CD4-positive, alpha-beta T cell (primary cell): ENCODE data around the gene LBX2. TPM values are rescaled to one million over a fixed set of nuclear protein-coding genes. Genes with fewer than 3 reads are reported as not detected.
A peak's percentile ranks its signal among the peaks of the same experiment; 100 is the strongest.

Experiments used
- ATAC-seq: fragments of 200-7000 bp; cut with Tn5 transposase; one replicate; pipeline ENCODE4 v1.10.0; 2022; ENCODE audit warnings: mild to moderate bottlenecking; ENCODE audit not compliant: poor library complexity
- CTCF ChIA-PET: fragments of 350-600 bp; sonication (Branson Sonifier 250); formaldehyde crosslinking; loops from one replicate; lab custom pipeline; 2021; ENCODE audit warnings: antibody characterized with exemption, inconsistent platforms; lab: Charles Lee
- POLR2A ChIA-PET: fragments of 350-600 bp; sonication (Branson Sonifier 250); formaldehyde crosslinking; loops from one replicate; lab custom pipeline; 2021; ENCODE audit warnings: antibody characterized with exemption, inconsistent platforms; lab: Charles Lee
- DNase-seq, 14 experiments: peaks; one replicate each; pipeline ENCODE4 v3.0.0-alpha.2; 2013 to 2020; ENCODE audit warnings: mixed read lengths in 2 of 14
- H3K27ac ChIP-seq, 2 donors: one replicate each; pipeline versions ENCODE4 v1.5.1 to v1.7.0; 2013; ENCODE audit warnings: low read length in 2 of 2, low read depth in 1 of 2, mild to moderate bottlenecking in 1 of 2
- H3K27me3 ChIP-seq, 2 experiments: 1 replicate in 1 of 2; 2 replicates in 1 of 2; pipeline versions ENCODE4 v1.6.1 to v1.7.0; 2013; ENCODE audit warnings: low read length in 2 of 2, control low read depth in 1 of 2, mild to moderate bottlenecking in 1 of 2, moderate library complexity in 1 of 2; ENCODE audit not compliant: insufficient read depth in 2 of 2, control insufficient read depth in 1 of 2
- H3K36me3 ChIP-seq: one replicate; pipeline ENCODE4 v1.6.1; 2013; ENCODE audit warnings: low read length, control low read depth; ENCODE audit not compliant: insufficient read depth
- H3K4me1 ChIP-seq: one replicate; pipeline ENCODE4 v1.6.1; 2013; ENCODE audit warnings: low read length, control low read depth; ENCODE audit not compliant: insufficient read depth
- H3K4me3 ChIP-seq: one replicate; pipeline ENCODE4 v1.5.1; 2013; ENCODE audit warnings: mild to moderate bottlenecking, low read length, moderate library complexity
- H3K9me3 ChIP-seq, 2 experiments: 1 replicate in 1 of 2; 2 replicates in 1 of 2; pipeline versions ENCODE4 v1.6.1 to v1.7.0; 2013; ENCODE audit warnings: low read length in 2 of 2, mild to moderate bottlenecking in 2 of 2, control low read depth in 1 of 2, moderate library complexity in 1 of 2; ENCODE audit not compliant: control insufficient read depth in 1 of 2, insufficient read depth in 1 of 2
- H3K27ac Mint-ChIP-seq: one replicate; pipeline ENCODE4 v1.8.0; 2020; ENCODE audit warnings: mixed read lengths
- H3K27me3 Mint-ChIP-seq: one replicate; pipeline ENCODE4 v1.8.0; 2021; ENCODE audit warnings: mixed read lengths
- H3K36me3 Mint-ChIP-seq: one replicate; pipeline ENCODE4 v1.8.0; 2021; ENCODE audit warnings: low read depth, mixed read lengths
- H3K4me1 Mint-ChIP-seq: one replicate; pipeline ENCODE4 v1.8.0; 2021; ENCODE audit warnings: low read depth, mixed read lengths
- H3K4me3 Mint-ChIP-seq: one replicate; pipeline ENCODE4 v1.8.0; 2020; ENCODE audit warnings: mild to moderate bottlenecking, mixed read lengths
- H3K9me3 Mint-ChIP-seq: one replicate; pipeline ENCODE4 v1.8.0; 2020; ENCODE audit warnings: mixed read lengths
- intact Hi-C, 2 experiments: fragments of 100-400 bp; cut with DNase I in 1 of 2; cut with micrococcal nuclease in 1 of 2; formaldehyde crosslinking; loops; one replicate each; pipeline versions ENCODE4 v1.15.1 to v1.9.0; 2023 to 2025; cut with DNase I, micrococcal nuclease
- total RNA-seq, 174 experiments: library from RNA in 2 of 174; stranded (reverse) in 2 of 174; gene quantifications; one replicate each; pipeline ENCODE4 v1.2.3 and lab custom pipeline; 2021 to 2026
- TF ChIP-seq, protein P1 (sequence below): fragments of 200-600 bp; IDR thresholded peaks from one replicate; pipeline ENCODE4 v1.8.0; 2022; ENCODE audit warnings: antibody characterized with exemption, mild to moderate bottlenecking

LBX2 gene
- total RNA-seq, 2 experiments from 2014 or later: not detected

DNA sequence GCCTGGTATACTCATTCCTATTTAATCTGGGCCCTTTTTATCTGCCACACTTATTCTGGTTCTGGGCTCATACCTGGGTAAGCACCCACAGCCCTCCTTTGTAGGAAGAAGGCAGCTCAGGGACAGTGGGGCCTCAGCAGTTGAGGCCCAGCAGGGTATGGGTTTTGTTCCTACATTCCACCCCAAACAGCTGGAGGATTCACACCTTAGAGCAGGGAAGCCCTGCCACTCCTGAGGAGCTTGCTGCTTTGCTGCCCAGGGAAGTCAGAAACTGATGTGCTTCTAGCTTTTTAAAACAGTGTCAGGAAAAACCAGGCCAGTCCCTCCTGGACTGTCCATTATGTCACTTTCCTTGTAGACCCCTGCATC lies 1.2 kb upstream of the LBX2 start:
- POLR2A ChIA-PET: interaction anchor here (0.6 to 4.5 kb wide), 6 partner anchors 18 to 672 kb away, joined by 3 to 21 read pairs (median 4); partner anchors contain the start of genes AUP1, CCDC142, HTRA2 and STAMBP
- H3K9me3 Mint-ChIP-seq: no peaks in the 10 kb centered on the region
- H3K9me3 ChIP-seq: peaks cover 0 to 37% of the 10 kb centered on the region in 2 experiments
- intact Hi-C loops: no loop called here
- peaks cover 60 to 72% of the 10 kb centered on the region in 2 experiments for H3K27me3 ChIP-seq
- H3K27ac ChIP-seq: no peak overlapping the region
- peaks cover 53% of the 10 kb centered on the region for H3K4me1 ChIP-seq
- H3K27ac Mint-ChIP-seq: no peak overlapping the region
- H3K36me3 ChIP-seq: peaks cover 13% of the 10 kb centered on the region
- no peak overlapping the region for H3K4me3 ChIP-seq
- CTCF ChIA-PET: interaction anchor here (1.4 to 2.3 kb wide), 2 partner anchors 17 to 31 kb away, joined by 3 to 9 read pairs; partner anchors contain the start of genes CCDC142 and TTC31
- DNase-seq: no peak
- peaks cover 79% of the 10 kb centered on the region for H3K27me3 Mint-ChIP-seq
- no peak overlapping the region for H3K4me3 Mint-ChIP-seq
- H3K4me1 Mint-ChIP-seq: peaks cover 72% of the 10 kb centered on the region
- TF ChIP-seq, protein P1, sequence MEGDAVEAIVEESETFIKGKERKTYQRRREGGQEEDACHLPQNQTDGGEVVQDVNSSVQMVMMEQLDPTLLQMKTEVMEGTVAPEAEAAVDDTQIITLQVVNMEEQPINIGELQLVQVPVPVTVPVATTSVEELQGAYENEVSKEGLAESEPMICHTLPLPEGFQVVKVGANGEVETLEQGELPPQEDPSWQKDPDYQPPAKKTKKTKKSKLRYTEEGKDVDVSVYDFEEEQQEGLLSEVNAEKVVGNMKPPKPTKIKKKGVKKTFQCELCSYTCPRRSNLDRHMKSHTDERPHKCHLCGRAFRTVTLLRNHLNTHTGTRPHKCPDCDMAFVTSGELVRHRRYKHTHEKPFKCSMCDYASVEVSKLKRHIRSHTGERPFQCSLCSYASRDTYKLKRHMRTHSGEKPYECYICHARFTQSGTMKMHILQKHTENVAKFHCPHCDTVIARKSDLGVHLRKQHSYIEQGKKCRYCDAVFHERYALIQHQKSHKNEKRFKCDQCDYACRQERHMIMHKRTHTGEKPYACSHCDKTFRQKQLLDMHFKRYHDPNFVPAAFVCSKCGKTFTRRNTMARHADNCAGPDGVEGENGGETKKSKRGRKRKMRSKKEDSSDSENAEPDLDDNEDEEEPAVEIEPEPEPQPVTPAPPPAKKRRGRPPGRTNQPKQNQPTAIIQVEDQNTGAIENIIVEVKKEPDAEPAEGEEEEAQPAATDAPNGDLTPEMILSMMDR: no peak
- peaks cover 15% of the 10 kb centered on the region for H3K36me3 Mint-ChIP-seq
- ATAC-seq: no peak

DNA sequence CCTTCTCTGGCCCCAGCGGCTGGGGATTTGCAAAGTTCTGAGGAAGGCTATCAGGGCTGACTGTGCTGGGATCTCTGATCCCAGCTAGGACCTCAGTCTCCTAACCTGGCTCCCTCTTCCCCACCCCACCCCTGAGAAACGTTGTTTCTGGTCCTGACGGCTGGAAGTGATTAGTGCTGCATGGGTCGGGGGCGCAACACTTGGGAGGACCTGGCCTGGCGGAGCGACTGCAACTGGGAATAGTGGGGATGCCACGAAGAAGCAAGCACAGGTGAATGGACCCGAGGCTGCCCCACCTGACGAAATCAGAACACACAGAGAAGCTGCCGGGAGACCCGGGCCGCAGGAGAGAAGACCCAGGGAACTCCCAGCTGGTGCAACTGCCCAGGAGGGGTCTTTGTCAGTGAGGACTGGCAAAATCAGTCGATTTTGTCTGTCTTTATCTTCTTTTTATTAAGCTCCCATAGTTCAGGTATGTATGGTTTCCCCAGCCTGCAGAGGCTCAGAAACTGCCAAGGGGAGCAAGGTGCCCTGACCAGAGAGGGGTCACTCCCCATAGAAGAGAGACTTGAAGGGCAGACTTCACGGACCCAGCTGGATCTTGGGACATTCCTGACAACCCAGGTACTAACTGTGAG lies 656 bp upstream of the LBX2 start:
- peaks cover 48% of the 10 kb centered on the region for H3K4me1 ChIP-seq
- CTCF ChIA-PET: interaction anchor here (1.4 to 2.3 kb wide), 2 partner anchors 17 to 32 kb away, joined by 3 to 9 read pairs; partner anchors contain the start of genes CCDC142 and TTC31
- Mint-ChIP-seq H3K4me1 (peaks cover 67% of the 10 kb centered on the region), H3K9me3 (no peaks in the 10 kb centered on the region), H3K27me3 (peaks cover 74% of the 10 kb centered on the region), H3K36me3 (peaks cover 10% of the 10 kb centered on the region), H3K4me3 (no peak overlapping the region), H3K27ac (no peak overlapping the region)
- no peak for DNase-seq
- TF ChIP-seq, protein P1: no peak
- ATAC-seq: no peak
- H3K4me3 ChIP-seq: no peak overlapping the region
- H3K27me3 ChIP-seq: peaks cover 57 to 71% of the 10 kb centered on the region in 2 experiments
- POLR2A ChIA-PET: interaction anchor here (1.0 to 4.5 kb wide), 5 partner anchors 18 to 85 kb away, joined by 3 to 21 read pairs (median 4); partner anchors contain the start of genes AUP1, CCDC142, HTRA2 and TTC31
- H3K27ac ChIP-seq: no peak overlapping the region
- intact Hi-C loops: no loop called here
- peaks cover 0 to 37% of the 10 kb centered on the region in 2 experiments for H3K9me3 ChIP-seq
- H3K36me3 ChIP-seq: peaks cover 8% of the 10 kb centered on the region

DNA sequence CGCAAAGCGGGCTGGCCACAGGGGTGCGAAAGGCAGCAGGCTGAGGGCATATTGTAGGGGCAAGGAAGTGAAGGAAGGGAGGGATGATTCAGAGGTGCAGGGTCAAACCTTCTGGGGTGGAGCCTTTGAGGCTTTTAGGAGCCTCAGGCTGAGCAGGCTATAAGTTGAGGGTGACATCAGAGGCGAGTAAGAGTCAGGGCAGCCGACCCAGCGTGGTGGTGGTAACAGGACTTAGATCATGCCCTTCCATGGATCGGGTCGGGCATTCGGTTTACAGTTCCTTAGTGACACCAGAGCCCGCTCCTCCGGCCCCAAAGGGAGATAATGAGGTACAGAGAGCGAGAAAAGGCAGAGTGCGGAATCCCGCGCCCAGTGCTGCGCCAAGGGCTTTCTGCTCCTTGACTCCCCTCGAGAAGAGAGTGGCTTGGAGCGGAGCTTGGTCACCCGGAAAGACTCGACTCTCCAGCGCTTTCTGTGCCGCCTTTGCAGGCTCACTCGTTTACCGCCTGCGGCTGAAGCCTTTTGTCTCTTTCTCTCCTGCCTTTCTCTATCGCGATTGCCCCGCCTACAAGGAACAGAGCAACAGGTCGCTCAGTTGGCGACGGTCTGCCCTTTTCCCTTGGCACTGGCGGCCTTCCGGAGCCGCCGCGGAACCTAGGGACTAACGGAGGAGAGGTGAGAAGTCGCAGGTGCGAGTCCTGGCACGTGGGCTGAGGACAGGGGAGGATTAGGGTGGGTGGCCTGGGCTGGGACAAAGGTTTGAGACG lies 720 bp downstream of the LBX2 start:
- Histone ChIP-seq H3K27ac (no peak overlapping the region), H3K4me1 (peaks cover 44% of the 10 kb centered on the region), H3K36me3 (peaks cover 5% of the 10 kb centered on the region), H3K9me3 (peaks cover 0 to 37% of the 10 kb centered on the region in 2 experiments), H3K4me3 (peak overlapping the region; percentile 64), H3K27me3 (peaks cover 46 to 60% of the 10 kb centered on the region in 2 experiments)
- no peak overlapping the region for H3K27ac Mint-ChIP-seq
- H3K4me1 Mint-ChIP-seq: peaks cover 53% of the 10 kb centered on the region
- peaks cover 60% of the 10 kb centered on the region for H3K27me3 Mint-ChIP-seq
- peaks cover 7% of the 10 kb centered on the region for H3K36me3 Mint-ChIP-seq
- ChIA-PET POLR2A (interaction anchor here (0.8 to 4.5 kb wide), 7 partner anchors 9 to 42 kb away, joined by 3 to 21 read pairs (median 4); partner anchors contain the start of genes AUP1, CCDC142, HTRA2 and PCGF1), CTCF (interaction anchor here (0.9 to 1.1 kb wide), 2 partner anchors 11 to 26 kb away, joined by 3 read pairs; partner anchors contain the start of gene MRPL53)
- DNase-seq (peak in 3 of 14 experiments; percentile 34 to 51 (median 41)), ATAC-seq (peak; percentile 28)
- intact Hi-C loops: no loop called here
- H3K4me3 Mint-ChIP-seq: peak overlapping the region; percentile 82
- TF ChIP-seq, protein P1: no peak
- H3K9me3 Mint-ChIP-seq: no peaks in the 10 kb centered on the region
